GM20000 (cell line): ENCODE results near the gene EFTUD2.
"Not testable (repeated sequence)": the region's sequence is repeated elsewhere in the genome, so short reads cannot be mapped to it uniquely, and the experiment has no call there.

Experiments
- DNase-seq: peaks from one replicate; pipeline ENCODE4 v3.0.0; 2012; ENCODE audit warnings: low spot score
- TF ChIP-seq, protein P1 (sequence below): IDR thresholded peaks from 2 replicates; pipeline ENCODE4 v1.5.1; 2012; ENCODE audit warnings: mild to moderate bottlenecking, control low read depth; ENCODE audit errors: extremely low read depth, missing control alignments

Gene EFTUD2

DNA sequence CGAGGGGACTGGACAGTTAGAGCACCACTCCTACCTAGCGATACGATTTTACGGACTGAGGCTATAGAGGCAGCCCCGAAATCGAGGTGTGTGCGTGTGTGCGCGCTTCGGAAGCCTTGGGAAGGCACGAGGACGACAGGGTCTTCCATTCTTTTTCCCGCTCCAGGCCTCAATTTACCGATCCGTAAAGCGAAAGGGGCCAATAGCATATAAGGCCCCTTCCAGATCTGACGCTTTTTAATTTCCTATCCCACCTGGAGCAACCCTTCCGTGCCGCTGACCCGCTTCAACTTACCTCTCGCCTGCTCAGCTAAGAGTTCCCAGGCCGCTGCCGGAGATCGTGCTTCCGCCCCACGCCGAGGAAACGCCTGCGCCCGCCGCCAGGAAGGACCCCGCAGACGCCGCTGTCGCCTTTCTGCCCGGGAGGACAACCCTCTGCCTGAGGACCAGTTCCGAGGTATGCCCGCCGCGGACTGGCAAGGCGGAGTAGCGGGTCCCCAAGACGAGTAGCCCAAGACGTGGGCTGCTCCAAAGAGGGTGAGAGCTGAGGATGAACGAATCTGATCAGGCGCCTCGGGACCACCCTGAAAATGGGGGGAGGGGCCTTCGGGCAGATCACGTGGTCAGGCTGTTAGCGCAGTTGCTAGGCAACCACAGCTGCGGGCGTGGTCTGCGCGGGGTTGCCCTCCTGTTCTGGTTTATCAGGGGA lies at the start of gene EFTUD2:
Gene EFTUD2, minus strand, starts transcription at position 372 of the 709 bp plus-strand sequence. CDS start 4,924 bp downstream, outside the sequence.
- TF ChIP-seq, protein P1, sequence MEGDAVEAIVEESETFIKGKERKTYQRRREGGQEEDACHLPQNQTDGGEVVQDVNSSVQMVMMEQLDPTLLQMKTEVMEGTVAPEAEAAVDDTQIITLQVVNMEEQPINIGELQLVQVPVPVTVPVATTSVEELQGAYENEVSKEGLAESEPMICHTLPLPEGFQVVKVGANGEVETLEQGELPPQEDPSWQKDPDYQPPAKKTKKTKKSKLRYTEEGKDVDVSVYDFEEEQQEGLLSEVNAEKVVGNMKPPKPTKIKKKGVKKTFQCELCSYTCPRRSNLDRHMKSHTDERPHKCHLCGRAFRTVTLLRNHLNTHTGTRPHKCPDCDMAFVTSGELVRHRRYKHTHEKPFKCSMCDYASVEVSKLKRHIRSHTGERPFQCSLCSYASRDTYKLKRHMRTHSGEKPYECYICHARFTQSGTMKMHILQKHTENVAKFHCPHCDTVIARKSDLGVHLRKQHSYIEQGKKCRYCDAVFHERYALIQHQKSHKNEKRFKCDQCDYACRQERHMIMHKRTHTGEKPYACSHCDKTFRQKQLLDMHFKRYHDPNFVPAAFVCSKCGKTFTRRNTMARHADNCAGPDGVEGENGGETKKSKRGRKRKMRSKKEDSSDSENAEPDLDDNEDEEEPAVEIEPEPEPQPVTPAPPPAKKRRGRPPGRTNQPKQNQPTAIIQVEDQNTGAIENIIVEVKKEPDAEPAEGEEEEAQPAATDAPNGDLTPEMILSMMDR = no peak
- peak; percentile 92 for DNase-seq

DNA sequence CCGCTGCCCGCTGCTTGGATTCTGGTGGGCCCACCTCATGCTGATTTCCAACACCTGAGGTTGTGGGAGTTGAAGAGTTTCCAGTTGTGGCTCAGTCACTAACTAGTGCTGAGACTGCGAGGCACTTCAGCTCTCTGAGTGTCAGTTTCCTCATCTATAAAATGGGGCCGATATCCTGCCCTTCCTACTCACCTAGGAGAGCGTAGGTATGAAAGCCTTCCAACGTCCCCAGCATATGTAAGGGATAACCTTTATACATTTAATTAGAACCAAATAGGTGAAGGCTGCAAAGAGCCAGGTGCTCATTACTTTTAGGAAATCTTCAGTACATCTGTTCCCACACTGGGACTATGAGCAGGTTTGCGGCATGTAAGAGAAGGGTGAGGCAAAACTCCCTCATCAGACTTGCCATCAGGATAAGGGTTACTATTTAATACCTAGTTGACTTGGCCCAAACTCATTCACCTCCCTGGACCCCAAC lies 49.1 kb upstream of the EFTUD2 start:
- TF ChIP-seq, protein P1 = no peak
- no peak for DNase-seq

- TF ChIP-seq, protein P1 = no peak
- peak; percentile 97 for DNase-seq
These were observed 48.4 kb upstream of the EFTUD2 start, which contains the start of gene KIF18B for GRCh38 chr17:44947461-44948314. Gene KIF18B, minus strand, starts transcription at chr17:44947773. Its CDS starts 11,429 bp downstream, at chr17:44936344.

DNA sequence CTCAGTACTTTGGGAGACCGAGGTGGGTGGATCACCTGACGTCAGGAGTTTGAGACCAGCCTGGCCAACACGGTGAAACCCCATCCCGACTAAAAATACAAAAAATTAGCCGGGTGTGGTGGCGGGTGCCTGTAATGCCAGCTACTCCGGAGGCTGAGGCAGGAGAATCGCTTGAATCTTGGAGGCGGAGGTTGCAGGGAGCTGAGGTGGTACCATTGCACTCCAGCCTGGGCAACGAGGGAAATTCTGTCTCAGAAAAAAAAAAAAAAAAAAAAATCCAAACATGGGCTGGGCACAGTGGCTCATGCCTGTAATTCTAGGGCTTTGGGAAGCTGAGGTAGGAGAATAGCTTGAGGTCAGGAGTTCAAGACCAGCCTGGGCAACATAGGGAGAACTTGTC lies 46.4 kb upstream of the EFTUD2 start:
- not testable (repeated sequence) for DNase-seq

DNA sequence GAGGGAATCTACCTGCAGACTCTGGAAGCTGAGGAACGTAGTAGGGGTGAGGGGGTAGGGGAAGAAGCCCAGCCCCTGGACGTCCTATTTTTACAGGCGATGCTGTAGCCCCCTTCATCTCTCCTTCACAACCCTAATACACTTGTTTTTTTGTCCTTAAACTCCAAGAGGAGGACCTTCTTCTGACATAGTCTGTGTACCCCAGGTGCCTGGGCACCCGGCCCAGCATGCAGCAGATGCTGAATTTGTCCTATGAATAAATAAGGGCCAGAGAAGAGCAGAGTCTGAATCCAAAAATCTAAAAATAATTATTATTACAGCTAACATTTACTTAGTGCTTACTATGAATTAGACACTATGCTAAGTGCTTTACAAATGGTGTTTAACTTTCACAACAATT lies 43.2 kb upstream of the EFTUD2 start:
- TF ChIP-seq, protein P1 = no peak
- DNase-seq = no peak

GRCh38 chr17:44941712-44942331 lies 42.6 kb upstream of the EFTUD2 start:
- no peak for DNase-seq
- TF ChIP-seq, protein P1 = no peak

GRCh38 chr17:44940768-44941167 lies 41.5 kb upstream of the EFTUD2 start:
- no peak for DNase-seq
- TF ChIP-seq, protein P1 = no peak
